HEK293 (cell line): ENCODE results near the gene MBTD1.
"Not testable (repeated sequence)": the region's sequence is repeated elsewhere in the genome, so short reads cannot be mapped to it uniquely, and the experiment has no call there.

Experiments used
- CTCF ChIA-PET: fragments of 350-600 bp; formaldehyde crosslinking; extraction: SDS; loops from one replicate; lab custom pipeline; 2021; ENCODE audit warnings: antibody characterized with exemption; lab: Yijun Ruan, JAX
- POLR2A ChIA-PET: fragments of 300-600 bp; formaldehyde crosslinking; extraction: SDS; loops from one replicate; lab custom pipeline; 2020; ENCODE audit warnings: antibody characterized with exemption, inconsistent platforms; lab: Yijun Ruan, JAX
- H3K27ac ChIP-seq: fragments of 200-500 bp; sonication (Bioruptor generic); 2 replicates; pipeline ENCODE4 v1.5.1; 2014; ENCODE audit warnings: low read depth, low read length, control low read depth, inconsistent platforms; ENCODE audit errors: extremely low read depth
- H3K36me3 ChIP-seq, 2 experiments: fragments of 200-500 bp in 1 of 2; sonication (Bioruptor generic) in 1 of 2; 1 replicate in 1 of 2; 2 replicates in 1 of 2; pipeline ENCODE4 v1.5.1; 2014 to 2017; ENCODE audit warnings: inconsistent platforms in 2 of 2, low read length in 2 of 2; ENCODE audit not compliant: control insufficient read depth in 2 of 2, insufficient read depth in 1 of 2
- H3K4me1 ChIP-seq: fragments of 200-500 bp; sonication (Bioruptor generic); 2 replicates; pipeline ENCODE4 v1.5.1; 2014; ENCODE audit warnings: mild to moderate bottlenecking, low read length, inconsistent platforms; ENCODE audit not compliant: control insufficient read depth, insufficient read depth
- H3K4me3 ChIP-seq: 2 replicates; pipeline ENCODE4 v1.5.1; 2011; ENCODE audit warnings: low read depth, mild to moderate bottlenecking, control low read depth, low read length, moderate library complexity
- H3K9me3 ChIP-seq: fragments of 200-500 bp; sonication (Bioruptor generic); 2 replicates; pipeline ENCODE4 v1.5.1; 2014; ENCODE audit warnings: low read depth, low read length, inconsistent platforms; ENCODE audit not compliant: control insufficient read depth, insufficient read depth
- FEZF1 ChIP-seq: fragments of 450-650 bp; formaldehyde crosslinking; IDR thresholded peaks from 2 replicates; pipeline ENCODE4 v1.5.1; 2016; ENCODE audit warnings: missing biosample characterization, missing genetic modification characterization
- GLIS1 ChIP-seq: fragments of 450-650 bp; formaldehyde crosslinking; IDR thresholded peaks from 2 replicates; pipeline ENCODE4 v1.5.1; 2016; ENCODE audit warnings: missing biosample characterization, missing genetic modification characterization
- KLF1 ChIP-seq: fragments of 450-650 bp; formaldehyde crosslinking; IDR thresholded peaks from 2 replicates; pipeline ENCODE4 v1.5.1; 2016; ENCODE audit warnings: missing biosample characterization, missing genetic modification characterization
- MZF1 ChIP-seq: fragments of 450-650 bp; formaldehyde crosslinking; IDR thresholded peaks from 2 replicates; pipeline ENCODE4 v1.5.1; 2017; ENCODE audit warnings: missing biosample characterization, missing genetic modification characterization, borderline replicate concordance
- SP7 ChIP-seq: fragments of 450-650 bp; formaldehyde crosslinking; IDR thresholded peaks from 2 replicates; pipeline ENCODE4 v1.5.1; 2016; ENCODE audit warnings: missing biosample characterization, missing genetic modification characterization
- WT1 ChIP-seq: fragments of 450-650 bp; formaldehyde crosslinking; IDR thresholded peaks from 2 replicates; pipeline ENCODE4 v1.5.1; 2016; ENCODE audit warnings: missing biosample characterization, missing genetic modification characterization
- ZBTB7A ChIP-seq: fragments of 450-650 bp; formaldehyde crosslinking; IDR thresholded peaks from 2 replicates; pipeline ENCODE4 v1.5.1; 2016; ENCODE audit warnings: low read depth, missing biosample characterization, missing genetic modification characterization
- ZNF175 ChIP-seq: fragments of 450-650 bp; formaldehyde crosslinking; IDR thresholded peaks from 2 replicates; pipeline ENCODE4 v1.5.1; 2016; ENCODE audit warnings: missing biosample characterization, missing genetic modification characterization
- ZNF239 ChIP-seq: fragments of 450-650 bp; formaldehyde crosslinking; IDR thresholded peaks from 2 replicates; pipeline ENCODE4 v1.5.1; 2016; ENCODE audit warnings: missing biosample characterization, missing genetic modification characterization
- ZNF292 ChIP-seq: fragments of 450-650 bp; formaldehyde crosslinking; IDR thresholded peaks from 2 replicates; pipeline ENCODE4 v1.5.1; 2016; ENCODE audit warnings: low read depth, missing biosample characterization, missing genetic modification characterization, borderline replicate concordance
- ZNF529 ChIP-seq: fragments of 450-650 bp; formaldehyde crosslinking; IDR thresholded peaks from 2 replicates; pipeline ENCODE4 v1.5.1; 2017; ENCODE audit warnings: missing genetic modification characterization, missing biosample characterization; ENCODE audit not compliant: insufficient replicate concordance
- ZNF660 ChIP-seq: fragments of 450-650 bp; IDR thresholded peaks from 2 replicates; pipeline ENCODE4 v1.5.1; 2018; ENCODE audit warnings: missing biosample characterization, mild to moderate bottlenecking, missing genetic modification characterization
- ZNF792 ChIP-seq: fragments of 450-650 bp; formaldehyde crosslinking; IDR thresholded peaks from 2 replicates; pipeline ENCODE4 v1.5.1; 2016; ENCODE audit warnings: missing biosample characterization, missing genetic modification characterization
- ZNF843 ChIP-seq: fragments of 450-650 bp; formaldehyde crosslinking; IDR thresholded peaks from 2 replicates; pipeline ENCODE4 v1.5.1; 2016; ENCODE audit warnings: missing biosample characterization, missing genetic modification characterization
- TF ChIP-seq, protein P1 (sequence below): fragments of 450-650 bp; formaldehyde crosslinking; IDR thresholded peaks from 2 replicates; pipeline ENCODE4 v1.5.1; 2017; ENCODE audit warnings: missing biosample characterization, missing genetic modification characterization
- TF ChIP-seq, protein P2 (sequence below): fragments of 450-650 bp; formaldehyde crosslinking; IDR thresholded peaks from 2 replicates; pipeline ENCODE4 v1.5.1; 2016; ENCODE audit warnings: missing biosample characterization, missing genetic modification characterization
- TF ChIP-seq, protein P3 (sequence below): fragments of 450-650 bp; formaldehyde crosslinking; IDR thresholded peaks from 2 replicates; pipeline ENCODE4 v1.5.1; 2016; ENCODE audit warnings: missing biosample characterization, missing genetic modification characterization
- TF ChIP-seq, protein P4 (sequence below): fragments of 450-650 bp; formaldehyde crosslinking; IDR thresholded peaks from 2 replicates; pipeline ENCODE4 v1.5.1; 2017; ENCODE audit warnings: missing biosample characterization, missing genetic modification characterization
- TF ChIP-seq, protein P5 (sequence below): fragments of 450-650 bp; formaldehyde crosslinking; IDR thresholded peaks from 2 replicates; pipeline ENCODE4 v1.5.1; 2017; ENCODE audit warnings: missing biosample characterization, mild to moderate bottlenecking, missing genetic modification characterization, moderate library complexity

MBTD1 gene

DNA sequence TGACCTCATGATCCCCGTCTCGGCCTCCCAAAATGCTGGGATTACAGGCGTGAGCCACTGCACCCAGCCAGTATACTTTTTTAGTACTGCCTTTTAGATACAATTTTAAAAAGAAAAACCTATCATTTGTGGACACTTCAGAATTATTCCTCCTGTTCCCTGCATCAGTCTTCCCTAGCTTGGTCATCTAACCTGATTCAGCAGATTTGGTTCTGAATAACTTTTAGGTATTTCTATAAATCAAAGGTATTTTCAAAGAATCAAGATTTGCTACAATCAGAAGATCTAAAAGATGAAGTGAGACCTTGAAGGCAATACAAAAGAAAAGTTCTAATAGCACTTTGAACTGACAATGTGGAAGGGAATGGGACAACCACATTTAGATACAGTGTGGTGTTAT is 30.0 kb downstream of the MBTD1 start:
- Histone ChIP-seq H3K9me3 (no peaks in the 10 kb centered on the region), H3K4me3 (no peak overlapping the region), H3K27ac (no peak overlapping the region), H3K36me3 (no peaks in the 10 kb centered on the region; a peak in 1 of 3 replicates), H3K4me1 (peaks cover 4% of the 10 kb centered on the region)
- ChIA-PET POLR2A (no interaction called here), CTCF (no interaction called here)
- TF ChIP-seq, protein P1, sequence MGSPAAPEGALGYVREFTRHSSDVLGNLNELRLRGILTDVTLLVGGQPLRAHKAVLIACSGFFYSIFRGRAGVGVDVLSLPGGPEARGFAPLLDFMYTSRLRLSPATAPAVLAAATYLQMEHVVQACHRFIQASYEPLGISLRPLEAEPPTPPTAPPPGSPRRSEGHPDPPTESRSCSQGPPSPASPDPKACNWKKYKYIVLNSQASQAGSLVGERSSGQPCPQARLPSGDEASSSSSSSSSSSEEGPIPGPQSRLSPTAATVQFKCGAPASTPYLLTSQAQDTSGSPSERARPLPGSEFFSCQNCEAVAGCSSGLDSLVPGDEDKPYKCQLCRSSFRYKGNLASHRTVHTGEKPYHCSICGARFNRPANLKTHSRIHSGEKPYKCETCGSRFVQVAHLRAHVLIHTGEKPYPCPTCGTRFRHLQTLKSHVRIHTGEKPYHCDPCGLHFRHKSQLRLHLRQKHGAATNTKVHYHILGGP (tag by site-specific recombination), result no peak
- TF ChIP-seq ZNF529 (tag by site-specific recombination), result no peak
- TF ChIP-seq MZF1 (tag by site-specific recombination), result no peak
- TF ChIP-seq ZNF843, result no peak
- TF ChIP-seq ZNF292 (tag by site-specific recombination), result no peak
- TF ChIP-seq, protein P2, sequence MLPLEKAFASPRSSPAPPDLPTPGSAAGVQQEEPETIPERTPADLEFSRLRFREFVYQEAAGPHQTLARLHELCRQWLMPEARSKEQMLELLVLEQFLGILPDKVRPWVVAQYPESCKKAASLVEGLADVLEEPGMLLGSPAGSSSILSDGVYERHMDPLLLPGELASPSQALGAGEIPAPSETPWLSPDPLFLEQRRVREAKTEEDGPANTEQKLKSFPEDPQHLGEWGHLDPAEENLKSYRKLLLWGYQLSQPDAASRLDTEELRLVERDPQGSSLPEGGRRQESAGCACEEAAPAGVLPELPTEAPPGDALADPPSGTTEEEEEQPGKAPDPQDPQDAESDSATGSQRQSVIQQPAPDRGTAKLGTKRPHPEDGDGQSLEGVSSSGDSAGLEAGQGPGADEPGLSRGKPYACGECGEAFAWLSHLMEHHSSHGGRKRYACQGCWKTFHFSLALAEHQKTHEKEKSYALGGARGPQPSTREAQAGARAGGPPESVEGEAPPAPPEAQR (tag by site-specific recombination), result no peak
- TF ChIP-seq ZNF175 (tag by site-specific recombination), result no peak
- TF ChIP-seq, protein P3, sequence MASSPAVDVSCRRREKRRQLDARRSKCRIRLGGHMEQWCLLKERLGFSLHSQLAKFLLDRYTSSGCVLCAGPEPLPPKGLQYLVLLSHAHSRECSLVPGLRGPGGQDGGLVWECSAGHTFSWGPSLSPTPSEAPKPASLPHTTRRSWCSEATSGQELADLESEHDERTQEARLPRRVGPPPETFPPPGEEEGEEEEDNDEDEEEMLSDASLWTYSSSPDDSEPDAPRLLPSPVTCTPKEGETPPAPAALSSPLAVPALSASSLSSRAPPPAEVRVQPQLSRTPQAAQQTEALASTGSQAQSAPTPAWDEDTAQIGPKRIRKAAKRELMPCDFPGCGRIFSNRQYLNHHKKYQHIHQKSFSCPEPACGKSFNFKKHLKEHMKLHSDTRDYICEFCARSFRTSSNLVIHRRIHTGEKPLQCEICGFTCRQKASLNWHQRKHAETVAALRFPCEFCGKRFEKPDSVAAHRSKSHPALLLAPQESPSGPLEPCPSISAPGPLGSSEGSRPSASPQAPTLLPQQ (tag by site-specific recombination), result no peak
- no peak for TF ChIP-seq WT1 (tag by site-specific recombination)
- no peak for TF ChIP-seq FEZF1 (tag by site-specific recombination)

DNA sequence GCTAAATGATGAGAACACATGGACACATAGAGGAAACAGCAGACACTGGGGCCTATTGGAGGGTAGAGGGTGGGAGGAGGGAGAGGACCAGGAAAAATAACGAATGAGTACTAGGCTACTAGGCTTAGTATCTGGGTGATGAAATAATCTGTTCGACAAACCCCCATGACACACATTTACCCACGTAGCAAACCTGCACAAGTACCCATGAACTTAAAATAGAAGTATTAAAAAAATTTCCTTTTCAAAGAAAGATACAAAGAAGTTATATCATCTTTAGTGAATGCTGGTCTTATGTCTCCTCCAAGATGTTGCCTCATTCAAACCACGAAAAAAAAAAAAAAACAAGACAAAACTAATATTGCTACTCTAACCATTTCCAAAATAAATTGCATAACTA is 31.7 kb downstream of the MBTD1 start:
- Histone ChIP-seq H3K4me1 (peaks cover 7% of the 10 kb centered on the region), H3K27ac (no peak overlapping the region)
- POLR2A ChIA-PET, result no interaction called here

DNA sequence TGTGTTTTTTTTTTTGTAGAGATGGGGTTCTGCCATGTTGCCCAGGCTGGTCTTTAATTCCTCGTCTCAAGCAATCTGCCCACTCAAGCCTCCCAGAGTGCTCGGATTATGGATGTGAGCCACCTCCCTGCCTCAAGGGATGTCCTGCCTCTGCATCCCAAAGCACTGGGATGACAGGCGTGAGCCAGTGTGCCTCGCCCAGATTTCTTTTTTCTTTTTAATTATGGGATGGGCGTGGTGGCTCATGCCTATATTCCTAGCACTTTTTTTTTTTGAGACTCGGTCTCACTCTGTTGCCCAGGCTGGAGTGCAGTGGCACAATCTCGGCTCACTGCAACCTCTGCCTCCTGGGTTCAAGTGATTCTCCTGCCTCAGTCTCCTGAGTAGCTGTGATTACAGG is 34.3 kb downstream of the MBTD1 start:
- H3K9me3 ChIP-seq, H3K4me3 ChIP-seq, CTCF ChIA-PET, H3K4me1 ChIP-seq, H3K27ac ChIP-seq, POLR2A ChIA-PET: not testable (repeated sequence)
- H3K36me3 ChIP-seq, result peaks cover 15 to 16% of the 10 kb centered on the region in 2 experiments; a peak in 2 of 3 replicates
- peak; percentile 62 for TF ChIP-seq KLF1 (tag by site-specific recombination)

More for the DNA sequence above, 31.7 kb downstream of the MBTD1 start:
- Histone ChIP-seq H3K36me3 (peaks cover 2 to 5% of the 10 kb centered on the region in 2 experiments; a peak in 2 of 3 replicates), H3K4me3 (no peak overlapping the region), H3K9me3 (no peaks in the 10 kb centered on the region)
- CTCF ChIA-PET, result no interaction called here
- no peak for TF ChIP-seq ZNF660 (tag by site-specific recombination)

DNA sequence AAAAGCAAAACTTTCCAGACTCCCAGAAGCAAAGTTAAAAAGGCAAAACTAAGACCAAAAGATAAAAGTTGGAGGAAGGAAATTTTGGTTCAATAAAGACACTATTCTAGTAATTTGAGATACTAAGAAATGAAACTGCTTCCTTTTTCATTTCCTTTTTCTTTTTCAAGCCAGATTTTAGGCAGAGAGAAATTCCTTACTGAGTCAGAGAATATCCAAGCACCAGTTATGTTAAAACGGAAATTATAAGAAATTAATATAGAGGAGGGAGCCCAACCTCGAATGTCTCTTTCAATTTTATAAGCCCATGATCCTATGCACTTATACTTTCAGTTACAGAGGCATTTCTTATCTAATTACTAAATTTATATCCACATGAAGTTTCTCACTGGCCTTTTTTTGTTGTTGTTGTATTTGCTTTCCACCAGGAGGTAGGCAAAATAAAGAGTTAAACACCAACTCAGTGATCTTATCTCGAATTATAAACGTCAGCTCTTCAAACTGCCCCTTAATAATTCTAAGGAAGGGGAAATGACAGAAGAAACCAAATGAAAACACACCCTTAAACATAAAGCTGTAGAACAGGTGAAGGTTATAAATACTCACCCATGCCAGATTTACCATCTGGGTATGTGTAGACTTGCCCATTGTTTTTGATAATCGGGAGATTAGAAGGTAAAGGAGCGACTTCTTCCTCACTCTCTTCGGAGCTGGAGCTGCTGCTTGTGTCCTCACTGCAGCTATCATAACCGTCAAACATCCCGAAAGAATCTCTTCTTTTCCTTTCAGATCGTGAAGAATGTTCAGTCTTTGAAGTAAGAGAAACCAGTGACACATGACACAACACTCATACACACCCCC is 35.2 kb downstream of the MBTD1 start:
- ChIA-PET POLR2A (no interaction called here), CTCF (interaction anchor here (0.6 to 0.7 kb wide), 2 partner anchors 13 to 1674 kb away, joined by 3 read pairs; no protein-coding TSS in a partner anchor)
- Histone ChIP-seq H3K9me3 (no peaks in the 10 kb centered on the region), H3K36me3 (peaks cover 16 to 25% of the 10 kb centered on the region in 2 experiments), H3K4me1 (peaks cover 7% of the 10 kb centered on the region), H3K4me3 (no peak overlapping the region), H3K27ac (no peak overlapping the region)
- TF ChIP-seq ZNF792 (tag by site-specific recombination) (no peak), ZNF239 (tag by site-specific recombination) (no peak), GLIS1 (tag by site-specific recombination) (peak; percentile 60; the same call in 1 of the 2 replicates), SP7 (tag by site-specific recombination) (no peak), ZBTB7A (tag by site-specific recombination) (no peak)
- TF ChIP-seq, protein P4, sequence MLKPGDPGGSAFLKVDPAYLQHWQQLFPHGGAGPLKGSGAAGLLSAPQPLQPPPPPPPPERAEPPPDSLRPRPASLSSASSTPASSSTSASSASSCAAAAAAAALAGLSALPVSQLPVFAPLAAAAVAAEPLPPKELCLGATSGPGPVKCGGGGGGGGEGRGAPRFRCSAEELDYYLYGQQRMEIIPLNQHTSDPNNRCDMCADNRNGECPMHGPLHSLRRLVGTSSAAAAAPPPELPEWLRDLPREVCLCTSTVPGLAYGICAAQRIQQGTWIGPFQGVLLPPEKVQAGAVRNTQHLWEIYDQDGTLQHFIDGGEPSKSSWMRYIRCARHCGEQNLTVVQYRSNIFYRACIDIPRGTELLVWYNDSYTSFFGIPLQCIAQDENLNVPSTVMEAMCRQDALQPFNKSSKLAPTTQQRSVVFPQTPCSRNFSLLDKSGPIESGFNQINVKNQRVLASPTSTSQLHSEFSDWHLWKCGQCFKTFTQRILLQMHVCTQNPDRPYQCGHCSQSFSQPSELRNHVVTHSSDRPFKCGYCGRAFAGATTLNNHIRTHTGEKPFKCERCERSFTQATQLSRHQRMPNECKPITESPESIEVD (tag by site-specific recombination), result peak; percentile 81
- TF ChIP-seq, protein P5, sequence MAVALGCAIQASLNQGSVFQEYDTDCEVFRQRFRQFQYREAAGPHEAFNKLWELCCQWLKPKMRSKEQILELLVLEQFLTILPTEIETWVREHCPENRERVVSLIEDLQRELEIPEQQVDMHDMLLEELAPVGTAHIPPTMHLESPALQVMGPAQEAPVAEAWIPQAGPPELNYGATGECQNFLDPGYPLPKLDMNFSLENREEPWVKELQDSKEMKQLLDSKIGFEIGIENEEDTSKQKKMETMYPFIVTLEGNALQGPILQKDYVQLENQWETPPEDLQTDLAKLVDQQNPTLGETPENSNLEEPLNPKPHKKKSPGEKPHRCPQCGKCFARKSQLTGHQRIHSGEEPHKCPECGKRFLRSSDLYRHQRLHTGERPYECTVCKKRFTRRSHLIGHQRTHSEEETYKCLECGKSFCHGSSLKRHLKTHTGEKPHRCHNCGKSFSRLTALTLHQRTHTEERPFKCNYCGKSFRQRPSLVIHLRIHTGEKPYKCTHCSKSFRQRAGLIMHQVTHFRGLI, result no peak
